AG10803 (cell line): ENCODE measurements around the gene CCT6A.
"Not testable (repeated sequence)": the region's sequence is repeated elsewhere in the genome, so short reads cannot be mapped to it uniquely, and the experiment has no call there.

Experiments
- DNase-seq: peaks from one replicate; pipeline ENCODE4 v3.0.0; 2010; ENCODE audit warnings: low read depth
- H3K4me3 ChIP-seq: 2 replicates; pipeline ENCODE4 v1.5.1; 2011; ENCODE audit warnings: mild to moderate bottlenecking, low read length, control low read depth
- TF ChIP-seq, protein P1 (sequence below): conservative IDR thresholded peaks from 2 replicates; pipeline ENCODE4 v1.5.1; 2011; ENCODE audit warnings: mild to moderate bottlenecking, low read length, control low read depth, inconsistent platforms

CCT6A gene

DNA sequence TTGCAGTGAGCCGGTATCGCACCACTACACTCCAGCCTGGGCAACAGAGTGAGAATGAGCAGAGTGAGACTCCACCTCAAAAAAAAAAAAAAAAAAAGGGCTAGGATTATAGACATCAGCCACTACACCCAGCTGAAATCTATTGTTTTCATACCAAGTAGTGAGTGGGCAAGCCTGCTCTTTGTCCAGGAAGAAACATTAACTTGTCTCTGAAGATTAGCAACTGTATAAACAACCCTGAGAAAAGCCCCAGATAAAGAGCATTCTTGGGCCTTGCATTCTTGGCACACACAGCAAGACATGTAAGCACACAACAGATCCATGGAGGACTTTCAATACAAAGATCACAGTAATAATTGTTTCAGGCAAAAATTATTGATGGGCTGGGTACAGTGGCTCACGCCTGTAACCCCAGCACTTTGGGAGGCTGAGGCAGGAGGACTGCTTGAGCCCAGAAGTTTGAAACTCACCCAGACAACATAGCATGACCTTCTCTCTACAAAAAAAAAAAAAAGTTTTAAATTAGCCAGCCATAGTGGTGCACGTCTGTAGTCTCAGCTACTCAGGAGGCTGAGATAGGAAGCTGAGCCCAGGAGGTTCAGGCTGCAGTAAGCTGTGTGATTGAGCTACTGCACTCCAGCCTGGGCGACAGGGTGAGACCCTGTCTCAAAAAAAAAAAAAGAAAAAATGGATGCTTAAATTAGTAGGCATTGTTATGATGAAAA lies 4.7 kb upstream of the CCT6A start:
- DNase-seq: peak; percentile 94
- no peak overlapping the region for H3K4me3 ChIP-seq
- TF ChIP-seq, protein P1, sequence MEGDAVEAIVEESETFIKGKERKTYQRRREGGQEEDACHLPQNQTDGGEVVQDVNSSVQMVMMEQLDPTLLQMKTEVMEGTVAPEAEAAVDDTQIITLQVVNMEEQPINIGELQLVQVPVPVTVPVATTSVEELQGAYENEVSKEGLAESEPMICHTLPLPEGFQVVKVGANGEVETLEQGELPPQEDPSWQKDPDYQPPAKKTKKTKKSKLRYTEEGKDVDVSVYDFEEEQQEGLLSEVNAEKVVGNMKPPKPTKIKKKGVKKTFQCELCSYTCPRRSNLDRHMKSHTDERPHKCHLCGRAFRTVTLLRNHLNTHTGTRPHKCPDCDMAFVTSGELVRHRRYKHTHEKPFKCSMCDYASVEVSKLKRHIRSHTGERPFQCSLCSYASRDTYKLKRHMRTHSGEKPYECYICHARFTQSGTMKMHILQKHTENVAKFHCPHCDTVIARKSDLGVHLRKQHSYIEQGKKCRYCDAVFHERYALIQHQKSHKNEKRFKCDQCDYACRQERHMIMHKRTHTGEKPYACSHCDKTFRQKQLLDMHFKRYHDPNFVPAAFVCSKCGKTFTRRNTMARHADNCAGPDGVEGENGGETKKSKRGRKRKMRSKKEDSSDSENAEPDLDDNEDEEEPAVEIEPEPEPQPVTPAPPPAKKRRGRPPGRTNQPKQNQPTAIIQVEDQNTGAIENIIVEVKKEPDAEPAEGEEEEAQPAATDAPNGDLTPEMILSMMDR: no peak

- not testable (repeated sequence) for DNase-seq
Observed at GRCh38 chr7:56047446-56048116, 4.0 kb upstream of the CCT6A start.

GRCh38 chr7:56048245-56048644 lies 3.3 kb upstream of the CCT6A start:
- TF ChIP-seq, protein P1: no peak
- no peak for DNase-seq
- H3K4me3 ChIP-seq: no peak overlapping the region

More at GRCh38 chr7:56047446-56048116, 4.0 kb upstream of the CCT6A start:
- H3K4me3 ChIP-seq: not testable (repeated sequence)

- not testable (repeated sequence) for H3K4me3 ChIP-seq, DNase-seq
Observed at GRCh38 chr7:56048763-56049162, 2.8 kb upstream of the CCT6A start.

GRCh38 chr7:56051053-56051338 lies 569 bp upstream of the CCT6A start:
- TF ChIP-seq, protein P1: no peak
- peak overlapping the region; percentile 95 for H3K4me3 ChIP-seq
- no peak for DNase-seq

DNA sequence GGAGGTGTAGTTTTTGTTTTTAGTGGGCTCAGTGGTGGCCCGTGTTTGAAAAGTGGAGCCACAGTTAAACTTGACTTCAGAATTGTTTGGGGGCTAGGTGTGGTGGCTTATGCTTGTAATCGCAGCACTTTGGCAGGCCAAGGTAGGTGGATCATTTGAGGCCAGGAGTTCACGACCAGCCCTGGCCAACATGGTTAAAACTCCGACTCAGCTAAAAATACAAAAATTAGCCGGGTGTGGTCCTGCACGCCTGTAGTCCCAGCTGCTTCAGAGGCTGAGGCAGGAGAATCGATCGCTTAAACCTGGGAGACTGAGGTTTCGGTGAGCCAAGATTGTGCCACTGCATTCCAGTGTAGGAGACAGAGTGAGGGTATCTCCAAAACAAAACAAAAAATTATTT lies 1.8 kb downstream of the CCT6A start:
- H3K4me3 ChIP-seq: no peak overlapping the region
- TF ChIP-seq, protein P1: no peak
- DNase-seq: no peak

DNA sequence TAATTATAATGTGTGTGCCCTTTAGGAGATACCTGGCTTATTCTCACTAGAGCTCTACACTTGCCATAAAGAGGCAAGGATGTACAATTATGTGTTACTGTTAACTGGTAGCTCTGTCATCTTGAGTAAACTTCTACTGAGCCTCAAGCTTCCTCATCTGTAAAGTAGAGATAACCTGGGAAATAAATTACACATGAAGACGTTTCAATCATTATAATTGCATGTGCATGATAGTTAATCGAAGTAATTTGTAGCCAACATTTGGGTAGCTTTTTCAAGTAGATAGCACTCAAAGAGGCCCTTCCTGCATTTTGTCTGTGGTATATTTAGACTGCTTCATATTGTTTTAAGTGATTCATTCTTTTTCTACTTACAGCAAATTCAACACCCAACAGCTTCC lies 2.4 kb downstream of the CCT6A start:
- no peak for DNase-seq
- TF ChIP-seq, protein P1: no peak
- no peak overlapping the region for H3K4me3 ChIP-seq

GRCh38 chr7:56062382-56062781 lies 10.8 kb downstream of the CCT6A start:
- TF ChIP-seq, protein P1: no peak
- no peak overlapping the region for H3K4me3 ChIP-seq
- peak; percentile 20 for DNase-seq
